Ishikawa (cell line): Measurements from ENCODE around the gene ZER1.

Experiments
- CEBPB ChIP-seq: IDR thresholded peaks from 2 replicates; pipeline ENCODE4 v1.6.1; 2012
- CREB1 ChIP-seq: IDR thresholded peaks from 2 replicates; pipeline ENCODE4 v1.6.1; 2012; ENCODE audit warnings: low read depth
- EGR1 ChIP-seq: IDR thresholded peaks from 2 replicates; pipeline ENCODE4 v1.6.1; 2012
- EP300 ChIP-seq: IDR thresholded peaks from 2 replicates; pipeline ENCODE4 v1.6.1; 2012; ENCODE audit warnings: borderline replicate concordance
- FOXM1 ChIP-seq: IDR thresholded peaks from 2 replicates; pipeline ENCODE4 v1.6.1; 2012; ENCODE audit warnings: low read depth, borderline replicate concordance
- NFIC ChIP-seq: IDR thresholded peaks from 2 replicates; pipeline ENCODE4 v1.6.1; 2012
- RAD21 ChIP-seq: IDR thresholded peaks from 2 replicates; pipeline ENCODE4 v1.6.1; 2012; ENCODE audit warnings: low read depth
- TAF1 ChIP-seq: IDR thresholded peaks from 2 replicates; pipeline ENCODE4 v1.6.1; 2012; ENCODE audit warnings: low read depth, mild to moderate bottlenecking
- TCF12 ChIP-seq: IDR thresholded peaks from 2 replicates; pipeline ENCODE4 v1.6.1; 2012; ENCODE audit warnings: low read depth
- TEAD4 ChIP-seq: IDR thresholded peaks from 2 replicates; pipeline ENCODE4 v1.6.1; 2012
- YY1 ChIP-seq: IDR thresholded peaks from 2 replicates; pipeline ENCODE4 v1.6.1; 2012; ENCODE audit warnings: low read depth
- ZBTB7A ChIP-seq: IDR thresholded peaks from 2 replicates; pipeline ENCODE4 v1.6.1; 2012; ENCODE audit warnings: low read depth
- TF ChIP-seq, protein P1 (sequence below): IDR thresholded peaks from 2 replicates; pipeline ENCODE4 v1.6.1; 2012; ENCODE audit warnings: low read depth, mild to moderate bottlenecking
- TF ChIP-seq, protein P2 (sequence below): IDR thresholded peaks from 2 replicates; pipeline ENCODE4 v1.6.1; 2012
- TF ChIP-seq, protein P3 (sequence below): IDR thresholded peaks from 2 replicates; pipeline ENCODE4 v1.6.1; 2012

ZER1 gene

DNA sequence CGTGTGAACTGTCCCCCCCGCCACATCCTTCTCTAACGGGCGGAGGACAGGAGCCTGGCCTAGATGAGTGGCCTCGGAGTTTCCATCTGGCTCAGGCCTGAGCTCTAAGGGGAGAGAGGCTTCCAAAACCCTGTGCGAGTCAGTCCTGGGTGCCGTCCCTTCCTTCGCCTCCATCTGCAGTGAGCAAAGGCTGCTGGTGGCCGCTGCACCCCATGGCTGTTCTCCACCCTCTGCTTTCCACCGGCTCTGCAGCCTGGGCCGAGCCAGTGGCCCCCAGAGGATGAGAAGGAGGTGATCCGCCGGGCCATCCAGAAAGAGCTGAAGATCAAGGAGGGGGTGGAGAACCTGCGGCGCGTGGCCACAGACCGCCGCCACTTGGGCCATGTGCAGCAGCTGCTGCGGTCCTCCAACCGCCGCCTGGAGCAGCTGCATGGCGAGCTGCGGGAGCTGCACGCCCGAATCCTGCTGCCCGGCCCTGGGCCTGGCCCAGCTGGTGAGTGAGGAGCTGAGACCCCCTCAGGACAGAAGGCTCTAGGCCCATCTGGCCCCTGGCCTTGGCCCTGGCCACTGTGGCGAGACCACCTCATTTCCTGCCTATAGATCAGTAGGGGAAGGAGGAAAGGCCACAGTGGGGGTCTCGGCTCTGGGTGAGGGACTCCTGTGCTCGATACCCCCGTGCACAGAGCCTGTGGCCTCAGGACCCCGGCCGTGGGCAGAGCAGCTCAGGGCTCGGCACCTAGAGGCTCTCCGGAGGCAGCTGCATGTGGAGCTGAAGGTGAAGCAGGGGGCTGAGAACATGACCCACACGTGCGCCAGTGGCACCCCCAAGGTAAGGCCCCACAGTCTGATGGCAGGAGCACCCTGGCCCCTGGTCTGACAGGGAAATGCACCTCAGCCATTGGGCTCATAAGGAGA, 66.4 kb downstream of the ZER1 start:
- TF ChIP-seq, protein P1, sequence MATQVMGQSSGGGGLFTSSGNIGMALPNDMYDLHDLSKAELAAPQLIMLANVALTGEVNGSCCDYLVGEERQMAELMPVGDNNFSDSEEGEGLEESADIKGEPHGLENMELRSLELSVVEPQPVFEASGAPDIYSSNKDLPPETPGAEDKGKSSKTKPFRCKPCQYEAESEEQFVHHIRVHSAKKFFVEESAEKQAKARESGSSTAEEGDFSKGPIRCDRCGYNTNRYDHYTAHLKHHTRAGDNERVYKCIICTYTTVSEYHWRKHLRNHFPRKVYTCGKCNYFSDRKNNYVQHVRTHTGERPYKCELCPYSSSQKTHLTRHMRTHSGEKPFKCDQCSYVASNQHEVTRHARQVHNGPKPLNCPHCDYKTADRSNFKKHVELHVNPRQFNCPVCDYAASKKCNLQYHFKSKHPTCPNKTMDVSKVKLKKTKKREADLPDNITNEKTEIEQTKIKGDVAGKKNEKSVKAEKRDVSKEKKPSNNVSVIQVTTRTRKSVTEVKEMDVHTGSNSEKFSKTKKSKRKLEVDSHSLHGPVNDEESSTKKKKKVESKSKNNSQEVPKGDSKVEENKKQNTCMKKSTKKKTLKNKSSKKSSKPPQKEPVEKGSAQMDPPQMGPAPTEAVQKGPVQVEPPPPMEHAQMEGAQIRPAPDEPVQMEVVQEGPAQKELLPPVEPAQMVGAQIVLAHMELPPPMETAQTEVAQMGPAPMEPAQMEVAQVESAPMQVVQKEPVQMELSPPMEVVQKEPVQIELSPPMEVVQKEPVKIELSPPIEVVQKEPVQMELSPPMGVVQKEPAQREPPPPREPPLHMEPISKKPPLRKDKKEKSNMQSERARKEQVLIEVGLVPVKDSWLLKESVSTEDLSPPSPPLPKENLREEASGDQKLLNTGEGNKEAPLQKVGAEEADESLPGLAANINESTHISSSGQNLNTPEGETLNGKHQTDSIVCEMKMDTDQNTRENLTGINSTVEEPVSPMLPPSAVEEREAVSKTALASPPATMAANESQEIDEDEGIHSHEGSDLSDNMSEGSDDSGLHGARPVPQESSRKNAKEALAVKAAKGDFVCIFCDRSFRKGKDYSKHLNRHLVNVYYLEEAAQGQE, result no peak
- TF ChIP-seq, protein P2, sequence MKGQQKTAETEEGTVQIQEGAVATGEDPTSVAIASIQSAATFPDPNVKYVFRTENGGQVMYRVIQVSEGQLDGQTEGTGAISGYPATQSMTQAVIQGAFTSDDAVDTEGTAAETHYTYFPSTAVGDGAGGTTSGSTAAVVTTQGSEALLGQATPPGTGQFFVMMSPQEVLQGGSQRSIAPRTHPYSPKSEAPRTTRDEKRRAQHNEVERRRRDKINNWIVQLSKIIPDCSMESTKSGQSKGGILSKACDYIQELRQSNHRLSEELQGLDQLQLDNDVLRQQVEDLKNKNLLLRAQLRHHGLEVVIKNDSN, result no peak
- no peak for TF ChIP-seq CEBPB
- no peak for TF ChIP-seq FOXM1
- no peak for TF ChIP-seq CREB1
- TF ChIP-seq RAD21, result no peak
- no peak for TF ChIP-seq TCF12
- no peak for TF ChIP-seq YY1
- TF ChIP-seq, protein P3, sequence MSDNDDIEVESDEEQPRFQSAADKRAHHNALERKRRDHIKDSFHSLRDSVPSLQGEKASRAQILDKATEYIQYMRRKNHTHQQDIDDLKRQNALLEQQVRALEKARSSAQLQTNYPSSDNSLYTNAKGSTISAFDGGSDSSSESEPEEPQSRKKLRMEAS, result no peak
- no peak for TF ChIP-seq NFIC
- TF ChIP-seq EGR1, result no peak
- TF ChIP-seq TAF1, result no peak

DNA sequence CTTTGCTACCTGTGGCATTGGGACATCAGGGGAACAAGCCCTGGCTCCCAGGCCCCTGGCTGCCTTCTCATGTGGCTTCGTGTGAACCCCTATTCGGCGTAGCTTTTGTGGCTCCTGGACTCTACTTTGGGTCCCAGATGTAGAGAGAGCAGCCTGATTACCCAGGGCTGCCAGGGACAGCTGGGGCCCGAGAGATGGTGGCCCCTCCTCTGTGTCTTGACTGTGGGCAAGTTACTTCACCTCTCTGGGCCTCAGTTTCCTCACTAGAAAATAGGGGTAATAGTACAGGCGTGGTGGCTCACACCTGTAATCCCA, 67.4 kb downstream of the ZER1 start:
- TF ChIP-seq EP300 (no peak), FOXM1 (no peak), YY1 (no peak), NFIC (no peak), RAD21 (no peak), ZBTB7A (no peak), TEAD4 (no peak), CREB1 (no peak), TCF12 (no peak), EGR1 (no peak), CEBPB (no peak), TAF1 (no peak)
- TF ChIP-seq, protein P3, result no peak
- TF ChIP-seq, protein P2, result no peak
- TF ChIP-seq, protein P1, result no peak

DNA sequence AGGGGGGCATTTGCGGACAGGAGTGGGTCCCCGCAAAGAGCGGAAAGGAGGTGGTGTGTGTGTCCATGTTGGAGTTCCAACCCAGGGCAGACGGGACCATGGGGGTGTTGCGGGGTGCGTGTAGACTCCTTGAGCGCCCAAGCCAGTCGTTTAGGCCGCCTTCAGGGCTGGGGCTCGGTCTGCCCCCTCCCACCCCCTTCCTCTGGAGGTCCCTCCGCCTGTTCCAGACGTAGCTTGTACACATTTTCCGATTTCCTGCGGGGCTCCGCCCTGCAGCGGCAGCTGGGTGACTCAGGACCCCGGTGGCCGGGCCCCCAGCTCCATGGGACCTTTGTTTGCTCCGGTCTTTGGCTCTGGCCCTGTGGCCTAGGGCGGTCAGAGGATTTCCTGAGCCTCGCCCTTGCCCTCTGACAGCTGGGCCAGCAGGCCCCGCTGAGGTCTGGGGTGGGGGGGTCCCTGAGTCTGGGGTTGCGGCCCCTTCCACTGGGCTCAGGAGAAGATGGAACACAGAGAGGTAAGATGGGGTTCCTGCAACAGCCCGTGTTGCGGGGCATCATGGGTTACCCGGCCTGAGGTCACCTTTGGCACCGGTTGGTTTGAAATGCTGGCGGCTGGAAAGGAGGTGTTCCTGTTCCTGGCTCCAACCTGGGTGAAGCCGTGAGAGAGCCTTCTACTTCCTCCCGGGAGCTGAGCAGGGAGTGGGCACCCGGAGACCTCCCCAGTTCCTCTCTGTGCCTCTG, 67.9 kb downstream of the ZER1 start:
- TF ChIP-seq, protein P1, result no peak
- TF ChIP-seq ZBTB7A, result no peak
- TF ChIP-seq, protein P3, result no peak
- no peak for TF ChIP-seq FOXM1
